ENCODE results near the gene ASIC1. TPM values are rescaled to one million over a fixed set of nuclear protein-coding genes. Genes with fewer than 3 reads are reported as not detected.

The ASIC1 gene
- total RNA-seq, 2 experiments from 2014 or later, result 0.59 TPM; not detected in 1

DNA sequence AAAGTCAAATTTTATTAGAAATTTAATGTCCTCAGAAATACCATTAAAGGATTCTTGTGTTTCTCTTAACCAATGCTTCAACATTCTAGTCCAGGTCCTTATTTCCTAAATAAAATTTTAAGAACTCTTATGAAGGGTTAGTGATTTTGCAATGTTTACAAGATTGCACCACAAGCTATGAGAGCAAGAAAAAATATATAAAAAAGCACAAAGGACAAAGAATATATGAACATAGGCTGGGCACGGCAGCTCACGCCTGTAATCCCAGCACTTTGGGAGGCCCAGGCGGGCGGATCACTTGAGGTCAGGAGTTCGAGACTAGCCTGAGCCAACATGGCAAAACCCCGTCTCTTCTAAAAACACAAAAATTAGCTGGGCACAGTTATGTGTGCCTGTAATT, 39.8 kb upstream of the ASIC1 start:
- Histone ChIP-seq H2AFZ (ENCODE audit: low read length) (no peak overlapping the region), H3K9me3 (ENCODE audit: low read length) (no peaks in the 10 kb centered on the region), H3K4me2 (ENCODE audit: low read length) (no peak overlapping the region), H3K79me2 (ENCODE audit: insufficient read depth, low read depth, low read length) (peaks cover 82% of the 10 kb centered on the region), H3K27ac (ENCODE audit: low read depth, low read length, poor library complexity, severe bottlenecking) (no peak overlapping the region), H3K36me3 (ENCODE audit: insufficient read depth, low read length) (peaks cover 79% of the 10 kb centered on the region), H3K4me1 (ENCODE audit: insufficient read depth, low read length, poor library complexity, severe bottlenecking) (peaks cover 28% of the 10 kb centered on the region), H4K20me1 (ENCODE audit: insufficient read depth, low read length) (peaks cover 16% of the 10 kb centered on the region), H3K9me2 (ENCODE audit: insufficient read depth, low read length) (no peaks in the 10 kb centered on the region), H3K4me3 (ENCODE audit: low read depth, low read length, poor library complexity, severe bottlenecking) (no peak overlapping the region)
- no peak for DNase-seq (ENCODE audit: low spot score)
- ChIA-PET POLR2A (interaction anchor here (0.6 to 2.4 kb wide), 4 partner anchors 11 to 349 kb away, joined by 3 to 10 read pairs (median 3); no protein-coding TSS in a partner anchor), CTCF (ENCODE audit: unreplicated experiment) (interaction anchor here (0.9 kb wide), 1 partner anchor 13 kb away, joined by 3 read pairs; no protein-coding TSS in a partner anchor)
- TF ChIP-seq EZH2phosphoT487 (IDR thresholded peaks at IDR 0.05; ENCODE audit: borderline replicate concordance, low read depth, low read length), result no peak
- TF ChIP-seq, protein P1, sequence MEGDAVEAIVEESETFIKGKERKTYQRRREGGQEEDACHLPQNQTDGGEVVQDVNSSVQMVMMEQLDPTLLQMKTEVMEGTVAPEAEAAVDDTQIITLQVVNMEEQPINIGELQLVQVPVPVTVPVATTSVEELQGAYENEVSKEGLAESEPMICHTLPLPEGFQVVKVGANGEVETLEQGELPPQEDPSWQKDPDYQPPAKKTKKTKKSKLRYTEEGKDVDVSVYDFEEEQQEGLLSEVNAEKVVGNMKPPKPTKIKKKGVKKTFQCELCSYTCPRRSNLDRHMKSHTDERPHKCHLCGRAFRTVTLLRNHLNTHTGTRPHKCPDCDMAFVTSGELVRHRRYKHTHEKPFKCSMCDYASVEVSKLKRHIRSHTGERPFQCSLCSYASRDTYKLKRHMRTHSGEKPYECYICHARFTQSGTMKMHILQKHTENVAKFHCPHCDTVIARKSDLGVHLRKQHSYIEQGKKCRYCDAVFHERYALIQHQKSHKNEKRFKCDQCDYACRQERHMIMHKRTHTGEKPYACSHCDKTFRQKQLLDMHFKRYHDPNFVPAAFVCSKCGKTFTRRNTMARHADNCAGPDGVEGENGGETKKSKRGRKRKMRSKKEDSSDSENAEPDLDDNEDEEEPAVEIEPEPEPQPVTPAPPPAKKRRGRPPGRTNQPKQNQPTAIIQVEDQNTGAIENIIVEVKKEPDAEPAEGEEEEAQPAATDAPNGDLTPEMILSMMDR (conservative IDR thresholded peaks at IDR 0.05; ENCODE audit: low read length), result no peak
- intact Hi-C loops (cut with micrococcal nuclease; ENCODE audit: unreplicated experiment), result no loop called here
- no TSS peak for BruUV-seq (replicated peaks)

DNA sequence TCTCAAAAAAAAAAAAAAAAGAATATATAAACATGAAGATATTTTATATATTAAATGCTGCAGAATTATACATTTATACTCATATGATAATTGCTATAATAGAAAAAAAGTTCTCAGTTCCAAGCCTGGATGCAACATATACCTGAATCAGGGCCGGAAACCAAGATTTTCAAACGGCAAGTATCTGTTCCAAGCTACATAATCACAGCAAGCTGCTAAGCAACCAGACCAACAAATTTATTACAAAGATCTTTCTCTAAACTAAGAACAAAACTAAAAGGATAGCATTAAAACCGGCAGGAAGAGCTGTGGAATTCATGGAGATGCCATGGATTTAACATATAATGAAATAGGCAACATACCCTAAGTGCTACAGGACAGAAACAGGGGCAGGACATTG, 39.2 kb upstream of the ASIC1 start:
- peaks cover 82% of the 10 kb centered on the region for H3K79me2 ChIP-seq (ENCODE audit: insufficient read depth, low read depth, low read length)
- BruUV-seq (replicated peaks), result no TSS peak
- no peak for DNase-seq (ENCODE audit: low spot score)
- intact Hi-C loops (cut with micrococcal nuclease; ENCODE audit: unreplicated experiment), result no loop called here
- POLR2A ChIA-PET, result interaction anchor here (0.7 to 2.4 kb wide), 3 partner anchors 9 to 219 kb away, joined by 3 to 10 read pairs (median 5); no protein-coding TSS in a partner anchor
- TF ChIP-seq EZH2phosphoT487 (IDR thresholded peaks at IDR 0.05; ENCODE audit: borderline replicate concordance, low read depth, low read length), result no peak
- TF ChIP-seq, protein P1 (conservative IDR thresholded peaks at IDR 0.05; ENCODE audit: low read length), result no peak
- H3K9me2 ChIP-seq (ENCODE audit: insufficient read depth, low read length), result no peaks in the 10 kb centered on the region
- H3K9me3 ChIP-seq (ENCODE audit: low read length), result no peaks in the 10 kb centered on the region
- peaks cover 21% of the 10 kb centered on the region for H4K20me1 ChIP-seq (ENCODE audit: insufficient read depth, low read length)
- CTCF ChIA-PET (ENCODE audit: unreplicated experiment), result interaction anchor here (0.9 kb wide), 1 partner anchor 13 kb away, joined by 3 read pairs; no protein-coding TSS in a partner anchor
- H3K4me2 ChIP-seq (ENCODE audit: low read length), result no peak overlapping the region
- H3K4me3 ChIP-seq (ENCODE audit: low read depth, low read length, poor library complexity, severe bottlenecking), result no peak overlapping the region
- peaks cover 79% of the 10 kb centered on the region for H3K36me3 ChIP-seq (ENCODE audit: insufficient read depth, low read length)
- no peak overlapping the region for H2AFZ ChIP-seq (ENCODE audit: low read length)
- H3K27ac ChIP-seq (ENCODE audit: low read depth, low read length, poor library complexity, severe bottlenecking), result no peak overlapping the region
- peaks cover 33% of the 10 kb centered on the region for H3K4me1 ChIP-seq (ENCODE audit: insufficient read depth, low read length, poor library complexity, severe bottlenecking)

DNA sequence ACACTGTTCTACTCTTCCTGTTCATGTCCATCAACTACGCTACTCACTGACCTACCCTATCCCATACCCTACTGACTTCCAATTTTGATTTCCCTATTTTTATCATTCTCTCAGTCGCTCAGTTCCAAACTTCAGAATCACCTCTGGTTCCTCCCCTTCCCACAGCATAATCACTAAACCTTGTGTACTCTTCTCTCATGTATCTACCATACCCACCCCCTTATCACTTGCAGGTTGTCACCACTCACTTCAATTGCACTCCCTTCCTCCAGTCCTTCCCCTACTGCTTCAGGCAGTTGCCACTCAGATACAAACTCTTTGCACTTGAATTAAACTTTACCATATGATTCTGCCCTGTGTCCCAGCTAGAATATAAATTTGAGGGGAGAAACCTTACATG, 38.4 kb upstream of the ASIC1 start:
- peaks cover 22% of the 10 kb centered on the region for H4K20me1 ChIP-seq (ENCODE audit: insufficient read depth, low read length)
- H3K4me1 ChIP-seq (ENCODE audit: insufficient read depth, low read length, poor library complexity, severe bottlenecking), result peaks cover 42% of the 10 kb centered on the region
- H3K36me3 ChIP-seq (ENCODE audit: insufficient read depth, low read length), result peaks cover 76% of the 10 kb centered on the region
- BruUV-seq (replicated peaks), result no TSS peak
- no peak overlapping the region for H2AFZ ChIP-seq (ENCODE audit: low read length)
- H3K9me2 ChIP-seq (ENCODE audit: insufficient read depth, low read length), result no peaks in the 10 kb centered on the region
- POLR2A ChIA-PET, result interaction anchor here (0.9 to 2.4 kb wide), 2 partner anchors 10 to 13 kb away, joined by 5 to 10 read pairs; no protein-coding TSS in a partner anchor
- intact Hi-C loops (cut with micrococcal nuclease; ENCODE audit: unreplicated experiment), result no loop called here
- CTCF ChIA-PET (ENCODE audit: unreplicated experiment), result no interaction called here
- H3K4me2 ChIP-seq (ENCODE audit: low read length), result no peak overlapping the region
- DNase-seq (ENCODE audit: low spot score), result no peak
- no peak for TF ChIP-seq EZH2phosphoT487 (IDR thresholded peaks at IDR 0.05; ENCODE audit: borderline replicate concordance, low read depth, low read length)
- TF ChIP-seq, protein P1 (conservative IDR thresholded peaks at IDR 0.05; ENCODE audit: low read length), result no peak
- peaks cover 89% of the 10 kb centered on the region for H3K79me2 ChIP-seq (ENCODE audit: insufficient read depth, low read depth, low read length)
- no peak overlapping the region for H3K27ac ChIP-seq (ENCODE audit: low read depth, low read length, poor library complexity, severe bottlenecking)
- H3K9me3 ChIP-seq (ENCODE audit: low read length), result no peaks in the 10 kb centered on the region
- no peak overlapping the region for H3K4me3 ChIP-seq (ENCODE audit: low read depth, low read length, poor library complexity, severe bottlenecking)

Measured in OCI-LY7 (cell line).